Measurements from ENCODE around the gene VSIR. TPM values are rescaled to one million over a fixed set of nuclear protein-coding genes. Genes with fewer than 3 reads are reported as not detected.

Gene VSIR
- total RNA-seq, 2 donors from 2014 or later = 41.2 to 42.8 TPM

DNA sequence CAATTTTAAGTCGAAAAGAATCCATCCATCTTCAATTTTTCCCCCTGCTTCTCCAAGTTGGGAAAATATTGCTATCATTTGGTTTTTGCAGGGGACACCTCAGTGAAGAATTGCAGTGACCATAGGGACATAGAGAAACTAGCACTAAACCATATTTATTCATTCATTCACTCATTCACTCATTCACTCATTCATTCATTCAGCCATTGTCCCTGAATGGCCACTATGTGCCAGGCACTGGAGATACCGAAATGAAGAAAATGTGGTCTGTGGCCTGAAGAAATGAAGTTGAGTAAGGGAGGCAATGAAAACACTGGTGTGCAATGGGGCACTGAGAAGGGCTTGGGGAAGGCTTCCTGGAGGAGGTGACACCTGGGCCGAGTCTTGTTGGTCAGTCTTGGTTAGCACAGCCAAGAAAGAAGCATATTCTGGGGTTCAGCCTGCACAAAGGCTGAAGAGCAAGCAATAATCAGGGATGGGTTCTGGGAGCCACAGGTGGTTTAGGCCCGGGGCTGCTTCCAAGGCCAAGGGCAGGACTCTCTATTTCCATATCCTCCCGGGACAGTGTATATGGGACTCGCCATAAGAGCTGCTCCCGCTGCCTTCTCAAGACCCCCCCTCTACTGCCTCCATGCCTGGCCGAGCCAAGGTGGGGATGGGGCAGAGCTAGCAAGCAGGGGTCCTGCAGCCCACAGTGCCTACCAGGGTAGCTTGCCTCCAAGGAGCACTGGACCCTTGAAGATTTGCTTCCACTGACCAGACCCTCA is 28.2 kb downstream of the VSIR start:
- H3K27me3 ChIP-seq = no peaks in the 10 kb centered on the region
- no peak overlapping the region for H3K4me3 ChIP-seq
- no peaks in the 10 kb centered on the region for H3K36me3 ChIP-seq
- H3K27ac ChIP-seq = no peak overlapping the region
- TF ChIP-seq CTCF (IDR thresholded peaks at IDR 0.05) = no peak
- H3K4me1 ChIP-seq = peaks cover 39% of the 10 kb centered on the region
- intact Hi-C loops (cut with DNase I) = no loop called here
- peak; percentile 17 for DNase-seq
- H3K9me3 ChIP-seq = no peaks in the 10 kb centered on the region
- H3K9ac ChIP-seq (ENCODE audit: low read depth in 2 of 2, low read length in 2 of 2) = peak overlapping the region in 1 of 2 donors; percentile 84

DNA sequence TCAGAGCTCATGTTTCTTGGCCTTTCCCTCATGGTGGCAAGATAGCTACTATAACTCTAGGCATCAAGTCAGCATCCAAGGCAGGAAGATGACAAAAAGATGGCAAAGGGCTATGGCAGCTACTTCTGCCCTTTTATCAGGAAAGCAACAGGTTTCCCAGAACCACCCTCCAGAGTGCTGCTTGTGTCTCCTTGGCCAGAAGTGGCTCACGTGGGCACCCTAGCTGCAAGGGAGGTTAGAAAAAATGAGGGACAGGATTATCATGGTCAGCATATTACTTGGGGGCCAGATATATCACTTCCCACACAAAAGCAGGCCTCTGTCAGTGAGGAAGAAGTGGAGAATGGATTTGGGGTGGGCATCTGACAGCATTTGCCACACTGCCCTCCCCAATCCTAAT is 29.5 kb downstream of the VSIR start:
- Histone ChIP-seq H3K9me3 (no peaks in the 10 kb centered on the region), H3K4me3 (no peak overlapping the region), H3K36me3 (no peaks in the 10 kb centered on the region), H3K27me3 (no peaks in the 10 kb centered on the region), H3K4me1 (peaks cover 31% of the 10 kb centered on the region), H3K27ac (no peak overlapping the region), H3K9ac (ENCODE audit: low read depth in 2 of 2, low read length in 2 of 2) (no peak overlapping the region)
- no peak for TF ChIP-seq CTCF (IDR thresholded peaks at IDR 0.05)
- intact Hi-C loops (cut with DNase I) = no loop called here
- no peak for DNase-seq

DNA sequence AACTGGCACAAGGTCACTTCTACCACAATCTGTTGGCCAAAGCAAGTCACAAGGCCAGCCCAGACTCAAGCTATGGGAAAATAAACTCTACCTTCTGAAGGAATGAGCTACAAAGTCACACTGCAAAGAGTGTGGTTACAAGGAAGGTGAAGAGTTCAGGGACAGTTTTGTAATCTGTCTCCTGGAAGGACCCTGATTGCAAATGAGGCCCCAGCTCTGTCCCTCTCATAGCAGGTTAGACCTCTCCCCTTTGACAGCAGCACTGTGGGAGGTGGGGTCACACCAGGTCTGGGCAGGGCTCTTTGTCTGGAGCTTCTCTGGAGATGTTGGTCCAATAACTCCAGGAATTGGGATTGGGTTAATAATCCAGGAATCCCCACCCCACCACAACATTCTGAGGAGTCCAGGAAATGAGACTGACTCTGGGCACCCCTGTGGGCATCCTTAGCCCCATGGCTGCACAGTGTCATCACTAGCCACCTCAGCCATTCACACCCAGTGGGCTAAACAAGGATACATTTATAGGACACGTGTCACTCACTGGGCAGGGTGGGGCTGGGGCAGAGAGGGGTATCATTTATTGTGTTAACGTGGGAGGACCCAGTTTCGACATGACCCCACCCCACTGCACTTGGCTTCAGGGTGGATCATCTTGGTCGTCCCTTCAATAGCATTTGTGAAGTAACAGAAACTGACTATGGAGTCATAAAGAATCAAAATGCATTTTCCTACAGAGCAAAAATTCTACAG is 30.1 kb downstream of the VSIR start:
- intact Hi-C loops (cut with DNase I) = no loop called here
- Histone ChIP-seq H3K9me3 (no peaks in the 10 kb centered on the region), H3K9ac (ENCODE audit: low read depth in 2 of 2, low read length in 2 of 2) (no peak overlapping the region), H3K4me3 (no peak overlapping the region), H3K27ac (no peak overlapping the region), H3K27me3 (no peaks in the 10 kb centered on the region), H3K36me3 (no peaks in the 10 kb centered on the region), H3K4me1 (peaks cover 25% of the 10 kb centered on the region)
- no peak for DNase-seq
- no peak for TF ChIP-seq CTCF (IDR thresholded peaks at IDR 0.05)

DNA sequence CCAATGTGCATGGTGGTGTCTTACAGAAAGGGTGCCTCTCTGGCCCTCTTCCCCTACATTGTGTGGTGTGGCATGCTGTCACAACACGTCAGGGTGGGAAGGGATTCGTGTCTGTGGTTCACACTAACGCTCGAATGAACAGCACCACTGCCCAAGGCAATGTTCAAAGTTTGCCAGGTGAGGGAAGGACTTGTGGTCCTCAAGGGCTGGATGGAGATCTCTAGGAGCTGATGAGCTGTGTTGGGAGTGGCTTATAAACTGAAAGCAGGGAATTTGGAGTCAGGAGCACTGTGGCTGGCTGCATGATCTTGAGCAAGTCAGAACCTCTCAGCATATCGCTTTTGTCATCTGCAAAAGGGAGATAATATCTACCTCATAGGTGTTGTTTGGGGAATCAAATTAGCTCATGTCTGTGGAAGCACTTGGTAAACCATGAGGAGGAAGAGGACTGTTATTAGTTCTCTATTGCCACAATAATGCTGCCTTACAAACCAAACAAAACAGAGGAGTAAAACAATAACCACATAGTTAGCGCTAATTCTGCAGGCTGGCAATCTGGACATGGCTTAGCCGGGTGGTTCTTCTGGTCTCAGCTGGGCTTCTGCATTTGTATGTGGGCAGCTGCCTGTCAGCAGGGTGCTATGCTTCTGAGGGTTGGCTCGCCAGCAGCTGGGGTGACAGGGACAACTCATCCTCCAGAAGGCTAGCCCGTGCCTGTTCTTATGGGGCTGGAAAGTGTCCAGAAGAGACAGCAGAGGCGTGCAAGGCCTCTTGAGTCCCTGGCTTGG is 30.8 kb downstream of the VSIR start:
- DNase-seq = peak; percentile 18
- Histone ChIP-seq H3K27ac (no peak overlapping the region), H3K4me1 (peaks cover 19% of the 10 kb centered on the region)

More for the DNA sequence above, 30.8 kb downstream of the VSIR start:
- Histone ChIP-seq H3K9ac (ENCODE audit: low read depth in 2 of 2, low read length in 2 of 2) (no peak overlapping the region), H3K36me3 (no peaks in the 10 kb centered on the region), H3K9me3 (no peaks in the 10 kb centered on the region), H3K4me3 (no peak overlapping the region), H3K27me3 (no peaks in the 10 kb centered on the region)
- intact Hi-C loops (cut with DNase I) = no loop called here
- no peak for TF ChIP-seq CTCF (IDR thresholded peaks at IDR 0.05)

All from colonic mucosa (tissue), 4 donors.